ENCODE data around the gene DRP2.

DRP2 gene

DNA sequence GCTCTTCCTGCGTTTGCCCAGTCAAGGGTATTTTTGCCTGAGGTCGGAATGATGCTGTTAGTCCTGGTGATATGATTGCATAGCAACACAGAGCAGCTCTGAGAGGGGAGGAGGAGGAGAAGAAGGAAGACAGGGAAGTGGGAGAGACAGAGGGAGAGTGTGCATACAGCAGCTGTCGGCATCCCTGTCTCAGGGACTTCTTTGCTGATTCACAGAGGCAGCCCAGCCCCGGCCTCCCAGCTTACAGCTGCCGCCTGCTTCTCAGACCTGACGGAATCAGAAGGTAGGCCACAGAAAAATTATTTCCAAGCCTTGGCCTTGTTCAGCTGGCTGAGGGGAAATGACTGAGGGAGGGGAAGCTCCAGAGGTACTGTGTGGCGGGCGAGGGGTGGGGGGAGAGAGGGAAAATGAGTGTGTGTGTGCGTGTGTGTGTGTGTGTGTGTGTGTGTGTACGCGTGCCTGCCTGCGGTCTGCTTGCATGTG, 319 bp downstream of the DRP2 start:
- no peak overlapping the region for H3K4me3 ChIP-seq (replicated peaks; ENCODE audit: low read depth, low read length)
- no peak for DNase-seq (ENCODE audit: extremely low read depth, low read depth)
- TF ChIP-seq, protein P1, sequence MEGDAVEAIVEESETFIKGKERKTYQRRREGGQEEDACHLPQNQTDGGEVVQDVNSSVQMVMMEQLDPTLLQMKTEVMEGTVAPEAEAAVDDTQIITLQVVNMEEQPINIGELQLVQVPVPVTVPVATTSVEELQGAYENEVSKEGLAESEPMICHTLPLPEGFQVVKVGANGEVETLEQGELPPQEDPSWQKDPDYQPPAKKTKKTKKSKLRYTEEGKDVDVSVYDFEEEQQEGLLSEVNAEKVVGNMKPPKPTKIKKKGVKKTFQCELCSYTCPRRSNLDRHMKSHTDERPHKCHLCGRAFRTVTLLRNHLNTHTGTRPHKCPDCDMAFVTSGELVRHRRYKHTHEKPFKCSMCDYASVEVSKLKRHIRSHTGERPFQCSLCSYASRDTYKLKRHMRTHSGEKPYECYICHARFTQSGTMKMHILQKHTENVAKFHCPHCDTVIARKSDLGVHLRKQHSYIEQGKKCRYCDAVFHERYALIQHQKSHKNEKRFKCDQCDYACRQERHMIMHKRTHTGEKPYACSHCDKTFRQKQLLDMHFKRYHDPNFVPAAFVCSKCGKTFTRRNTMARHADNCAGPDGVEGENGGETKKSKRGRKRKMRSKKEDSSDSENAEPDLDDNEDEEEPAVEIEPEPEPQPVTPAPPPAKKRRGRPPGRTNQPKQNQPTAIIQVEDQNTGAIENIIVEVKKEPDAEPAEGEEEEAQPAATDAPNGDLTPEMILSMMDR (IDR thresholded peaks at IDR 0.05; ENCODE audit: low read depth, low read length, missing control alignments): no peak

- TF ChIP-seq, protein P1 (IDR thresholded peaks at IDR 0.05; ENCODE audit: low read depth, low read length, missing control alignments): no peak
- DNase-seq (ENCODE audit: extremely low read depth, low read depth): no peak
- no peak overlapping the region for H3K4me3 ChIP-seq (replicated peaks; ENCODE audit: low read depth, low read length)
These were observed 1.2 kb downstream of the DRP2 start for GRCh38 chrX:101220662-101221260.

- no peak for DNase-seq (ENCODE audit: extremely low read depth, low read depth)
- TF ChIP-seq, protein P1 (IDR thresholded peaks at IDR 0.05; ENCODE audit: low read depth, low read length, missing control alignments): no peak
These were observed 3.6 kb downstream of the DRP2 start for GRCh38 chrX:101223226-101223625.

DNA sequence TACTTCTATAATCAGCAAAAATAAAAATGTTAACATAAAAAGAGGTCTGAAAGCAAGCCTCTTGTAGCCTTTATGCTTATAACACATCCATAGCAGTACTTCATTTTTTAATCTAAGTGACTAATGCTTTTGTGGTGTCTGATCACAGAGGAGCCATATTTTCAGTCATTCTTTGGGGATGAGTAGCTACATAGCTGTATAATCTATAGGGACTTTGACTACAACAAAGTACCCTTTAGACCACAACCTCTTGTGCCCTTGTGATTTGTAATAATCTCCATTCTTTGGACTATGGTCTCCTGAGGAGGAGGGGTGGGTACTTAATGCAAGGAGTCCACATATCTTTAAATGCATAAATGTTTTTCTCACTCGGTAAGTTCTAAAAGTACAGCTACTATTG, 9.6 kb downstream of the DRP2 start:
- DNase-seq (ENCODE audit: extremely low read depth, low read depth): peak; percentile 4
- TF ChIP-seq, protein P1 (IDR thresholded peaks at IDR 0.05; ENCODE audit: low read depth, low read length, missing control alignments): no peak
- H3K4me3 ChIP-seq (replicated peaks; ENCODE audit: low read depth, low read length): no peak overlapping the region

More at GRCh38 chrX:101223226-101223625, 3.6 kb downstream of the DRP2 start:
- no peak overlapping the region for H3K4me3 ChIP-seq (replicated peaks; ENCODE audit: low read depth, low read length)

DNA sequence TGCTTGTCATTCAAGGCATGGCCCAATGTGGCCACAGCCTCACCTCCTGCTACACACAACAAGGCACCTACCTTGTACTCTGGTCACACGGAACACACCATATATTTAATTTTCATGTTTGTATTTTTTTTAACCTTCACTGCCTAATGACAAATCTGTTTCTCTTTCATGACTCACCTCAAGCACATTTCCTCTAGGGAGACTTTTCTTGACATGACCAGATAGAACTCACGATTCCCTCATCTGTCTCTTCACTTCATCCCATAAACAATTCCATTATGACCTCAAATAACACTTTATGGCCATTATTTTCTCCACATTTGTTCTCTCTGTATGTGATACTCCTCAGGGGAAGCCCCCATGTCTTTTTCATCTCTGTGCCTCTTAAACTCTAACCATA, 11.1 kb downstream of the DRP2 start:
- H3K4me3 ChIP-seq (replicated peaks; ENCODE audit: low read depth, low read length): no peak overlapping the region
- no peak for DNase-seq (ENCODE audit: extremely low read depth, low read depth)
- TF ChIP-seq, protein P1 (IDR thresholded peaks at IDR 0.05; ENCODE audit: low read depth, low read length, missing control alignments): no peak

GRCh38 chrX:101231080-101231479, 11.5 kb downstream of the DRP2 start:
- DNase-seq (ENCODE audit: extremely low read depth, low read depth): no peak
- TF ChIP-seq, protein P1 (IDR thresholded peaks at IDR 0.05; ENCODE audit: low read depth, low read length, missing control alignments): no peak
- no peak overlapping the region for H3K4me3 ChIP-seq (replicated peaks; ENCODE audit: low read depth, low read length)

- TF ChIP-seq, protein P1 (IDR thresholded peaks at IDR 0.05; ENCODE audit: low read depth, low read length, missing control alignments): no peak
- H3K4me3 ChIP-seq (replicated peaks; ENCODE audit: low read depth, low read length): no peak overlapping the region
- no peak for DNase-seq (ENCODE audit: extremely low read depth, low read depth)
These were observed 12.7 kb downstream of the DRP2 start for GRCh38 chrX:101232316-101232715.

Data from HFF-Myc (cell line).